Activated naive CD4-positive, alpha-beta T cell (primary cell): Measurements from ENCODE around the gene IL1RL2.

Experiments used
- DNase-seq, 4 experiments: peaks; one replicate each; lab custom pipeline; 2025; lab: John Stamatoyannopoulos, UW

IL1RL2 gene

DNA sequence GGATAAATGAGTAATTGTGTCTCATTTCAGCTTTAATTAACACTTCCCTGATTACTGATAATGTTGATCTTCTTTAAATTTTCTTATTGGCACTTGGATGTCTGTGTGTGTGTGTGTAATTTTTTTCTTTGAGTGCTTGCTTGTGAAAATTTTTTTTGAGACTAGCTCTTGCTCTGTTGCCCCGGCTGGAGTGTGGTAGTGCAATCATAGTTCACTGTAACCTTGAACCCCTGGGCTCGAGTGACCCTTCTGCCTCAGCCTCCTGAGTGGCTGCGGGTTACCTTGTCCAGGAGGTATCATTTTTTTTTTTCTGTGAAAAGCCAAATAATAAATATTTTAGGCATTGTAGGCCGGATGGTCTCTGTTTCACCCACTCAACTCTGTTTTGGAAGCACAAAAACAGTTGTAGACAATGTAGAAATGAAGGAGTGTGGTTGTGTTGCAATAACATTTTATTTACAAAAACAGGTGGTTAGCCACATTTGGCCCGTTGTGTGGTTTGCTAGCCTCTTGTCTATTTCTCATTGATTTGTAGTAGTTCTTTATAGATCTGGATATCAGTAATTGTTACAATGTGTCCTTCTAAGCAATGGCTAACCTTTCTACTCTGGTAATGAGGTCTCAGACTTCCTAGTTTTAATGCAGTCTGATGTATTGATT lies 7.9 kb downstream of the IL1RL2 start:
- no peak for DNase-seq

DNA sequence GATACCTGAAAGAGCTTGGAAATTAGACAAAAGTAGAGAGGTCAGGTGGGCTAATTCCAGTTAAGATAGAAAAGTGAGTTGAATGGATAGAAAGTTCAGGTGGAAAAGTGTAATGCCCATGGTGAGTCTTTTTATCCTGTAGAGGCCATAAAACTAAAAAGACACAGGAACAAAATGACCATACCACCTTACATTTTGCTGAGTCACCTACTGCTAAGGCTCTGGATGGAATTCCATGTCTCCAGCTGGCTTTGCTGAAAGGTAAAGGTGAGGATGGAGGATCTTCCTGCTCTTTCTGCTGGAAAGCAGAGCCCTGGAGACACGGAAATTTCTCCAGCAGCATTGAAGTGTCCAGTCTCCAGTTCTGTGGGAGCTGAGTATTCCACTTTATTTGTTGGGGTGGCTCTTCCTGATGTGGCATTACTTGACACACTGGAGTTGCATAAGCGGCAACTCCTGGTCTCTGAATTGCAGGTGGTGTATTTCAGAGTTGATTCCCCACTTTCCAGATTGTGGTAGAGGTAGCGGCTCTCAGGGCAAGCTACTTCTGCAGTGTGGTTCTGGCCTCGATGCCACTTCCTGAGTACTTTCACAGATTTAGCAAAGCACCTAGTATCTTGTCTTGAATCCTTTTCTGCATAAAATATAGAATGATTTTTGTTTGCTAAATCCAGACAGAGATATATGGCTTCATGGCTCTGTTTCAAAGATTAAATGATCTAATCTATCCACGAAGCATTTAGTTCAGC lies 10.7 kb downstream of the IL1RL2 start:
- DNase-seq = no peak

DNA sequence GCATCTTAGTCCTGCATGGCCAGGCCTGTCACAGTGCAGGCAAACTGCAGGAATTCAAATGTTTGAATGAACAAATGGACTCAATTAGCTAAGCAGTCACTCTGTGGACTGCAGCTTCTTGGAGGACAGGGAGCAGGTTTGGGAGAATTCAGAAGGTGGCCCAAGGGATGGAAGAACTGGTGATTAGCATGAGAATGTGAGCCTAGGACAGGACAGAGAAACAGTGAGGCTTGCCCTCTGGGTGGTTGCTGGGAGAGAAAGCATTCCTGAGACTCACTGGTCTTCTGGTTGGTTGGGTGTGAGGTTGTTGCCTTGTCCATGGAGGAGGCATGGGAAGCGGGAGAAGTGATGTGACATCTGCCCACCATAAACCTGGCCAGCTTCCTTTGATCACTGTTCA lies 13.7 kb downstream of the IL1RL2 start:
- no peak for DNase-seq

- DNase-seq = no peak
Measured at GRCh38 chr2:102204638-102205037, 17.8 kb downstream of the IL1RL2 start.

GRCh38 chr2:102206666-102207341 lies 20.0 kb downstream of the IL1RL2 start:
- DNase-seq = no peak

- no peak for DNase-seq
Measured at GRCh38 chr2:102208774-102209173, 22.0 kb downstream of the IL1RL2 start.

DNA sequence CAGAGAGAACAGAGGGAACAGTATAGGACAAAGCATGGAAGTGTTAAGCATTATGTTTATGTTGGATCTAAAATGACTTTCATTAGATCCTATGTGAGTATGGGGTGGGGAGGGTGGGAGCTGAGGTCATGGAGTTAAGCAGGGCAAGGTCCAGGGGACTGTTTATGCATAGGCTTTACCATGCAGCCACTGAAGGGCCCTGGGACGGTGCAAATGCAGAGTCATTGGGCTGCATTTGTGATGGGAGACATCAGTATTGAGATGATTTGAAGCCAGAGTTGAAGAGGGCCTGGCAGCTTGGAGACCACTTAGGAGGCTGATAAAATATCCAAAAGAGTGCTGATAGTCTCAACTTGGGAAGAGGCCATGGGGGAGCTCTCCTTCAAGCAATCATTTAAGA lies 22.7 kb downstream of the IL1RL2 start:
- no peak for DNase-seq

DNA sequence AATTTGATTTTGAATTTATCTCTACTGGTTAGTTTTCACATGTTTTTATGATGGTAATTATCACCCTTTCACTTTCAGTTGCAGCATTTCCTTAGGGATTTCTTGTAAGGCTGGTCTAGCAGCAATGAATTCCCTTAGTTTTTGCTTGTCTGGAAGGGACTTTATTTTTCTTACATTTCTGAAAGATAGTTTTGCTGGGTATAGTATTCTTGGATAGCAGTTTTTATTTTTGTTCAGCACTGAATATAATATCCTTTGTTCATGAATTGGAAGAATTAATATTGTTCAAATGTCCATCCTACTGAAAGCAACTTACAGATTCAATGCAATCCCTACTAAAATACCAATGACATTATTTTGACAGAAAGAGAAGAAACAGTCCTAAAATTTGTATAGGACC lies 30.2 kb downstream of the IL1RL2 start:
- DNase-seq = no peak

GRCh38 chr2:102224824-102225739 lies 38.3 kb downstream of the IL1RL2 start:
- DNase-seq = no peak

DNA sequence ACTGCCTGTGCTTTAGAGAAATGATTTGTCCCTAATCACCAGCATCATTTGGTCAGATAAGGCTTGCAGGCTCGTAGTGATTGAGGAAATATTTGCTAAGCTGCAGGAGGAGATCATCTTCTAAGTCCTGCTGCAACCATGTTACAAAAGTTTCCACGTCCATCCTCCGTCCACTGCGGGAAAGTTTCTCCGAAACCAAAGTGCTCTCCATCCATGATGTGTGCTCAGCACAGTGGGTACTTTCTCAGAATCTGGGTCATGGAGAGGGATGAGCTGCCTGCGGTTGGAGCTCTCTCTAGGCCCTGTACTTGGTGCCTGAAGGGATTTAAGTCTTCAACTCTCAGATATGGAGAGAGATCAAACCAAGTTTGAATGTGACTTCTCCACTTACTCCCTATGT lies 39.3 kb downstream of the IL1RL2 start:
- no peak for DNase-seq

- DNase-seq = no peak
Measured at GRCh38 chr2:102226612-102227391, 40.0 kb downstream of the IL1RL2 start.

DNA sequence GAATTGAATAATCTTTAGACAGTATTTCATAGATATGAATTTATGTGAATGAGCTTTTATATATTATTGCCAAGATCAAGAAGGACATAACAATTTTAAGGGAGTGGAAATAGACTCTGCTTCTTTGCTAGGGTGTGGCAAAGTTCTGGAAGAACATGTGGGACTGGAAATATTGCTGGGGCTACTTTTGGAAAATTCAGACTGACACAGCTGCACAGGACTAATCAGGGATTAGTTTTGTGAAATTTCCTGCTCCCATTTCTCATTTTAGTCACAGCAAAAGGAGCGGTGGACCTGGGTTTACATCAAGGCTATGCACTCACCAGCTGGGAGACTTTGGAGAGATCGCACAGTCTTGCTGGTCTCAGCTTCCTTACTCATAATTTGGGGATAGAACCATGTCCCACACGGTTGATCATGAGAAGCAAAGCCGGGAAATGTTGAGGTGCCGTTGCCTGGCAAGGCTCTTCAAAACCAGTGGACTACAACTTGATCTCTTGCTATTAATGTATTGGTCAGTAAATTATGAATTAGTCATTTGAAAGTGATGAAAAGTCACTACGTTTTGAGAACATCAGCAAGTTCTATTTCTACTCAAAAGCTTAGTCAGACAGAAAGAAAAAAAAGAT lies 42.4 kb downstream of the IL1RL2 start:
- no peak for DNase-seq

DNA sequence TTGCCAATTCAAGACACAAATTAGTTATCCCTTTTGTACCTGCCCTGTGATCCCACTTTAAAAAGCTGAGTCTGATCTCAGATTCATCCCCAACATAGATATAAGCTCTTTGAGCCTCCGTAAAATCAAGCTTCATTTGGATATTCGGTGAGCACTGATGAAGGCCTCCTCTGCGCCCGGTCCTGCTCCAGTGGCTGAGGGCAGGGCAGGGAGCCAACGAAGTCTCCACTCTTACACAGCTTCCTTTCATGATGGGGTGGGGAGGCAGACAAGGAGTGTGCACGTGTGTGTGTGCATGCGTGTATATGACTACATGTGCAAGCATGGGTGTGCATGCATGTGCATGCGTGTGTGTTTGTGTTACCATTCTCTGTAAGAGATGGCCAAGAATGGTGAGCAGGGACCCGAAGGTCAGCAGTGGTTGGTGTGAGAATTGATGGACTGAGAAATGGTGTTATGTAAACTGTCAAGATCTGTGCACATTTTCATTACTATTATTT lies 43.6 kb downstream of the IL1RL2 start:
- no peak for DNase-seq

DNA sequence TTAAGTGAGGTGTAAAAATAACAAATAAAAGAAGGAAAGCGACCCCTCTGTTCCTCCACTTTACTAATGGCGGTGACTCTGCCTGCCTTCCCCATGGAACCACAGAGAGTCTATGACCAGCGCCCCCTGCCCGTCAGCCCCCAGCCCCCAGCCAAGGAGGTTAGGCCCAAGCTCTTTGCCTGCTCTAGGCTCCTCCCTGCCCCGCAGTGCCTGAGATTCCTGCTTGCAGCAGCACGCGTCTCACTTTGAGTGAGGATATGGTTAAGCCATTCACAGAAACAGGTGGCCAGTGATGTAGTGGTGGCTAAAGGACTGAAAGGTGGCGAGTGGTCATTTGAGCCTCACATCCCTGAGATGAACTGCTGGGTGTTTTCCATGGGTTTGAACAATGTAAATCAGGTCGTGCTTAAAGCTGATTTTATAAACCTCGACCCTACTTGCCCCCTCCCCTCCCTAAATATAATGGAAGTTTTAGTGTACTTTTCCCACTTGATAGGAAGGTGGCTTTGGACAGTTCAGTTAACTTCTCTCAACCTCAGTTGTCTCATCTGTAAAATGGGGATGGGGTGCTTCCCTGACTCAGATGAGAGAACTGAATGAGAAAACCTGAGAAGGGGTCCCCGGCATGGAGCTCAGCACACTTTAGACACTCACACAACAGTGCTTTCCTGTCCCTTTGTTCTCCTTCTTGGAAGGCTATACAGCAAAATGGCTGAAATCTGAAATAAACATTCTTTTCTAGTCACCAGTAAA lies 46.5 kb downstream of the IL1RL2 start:
- DNase-seq = no peak

DNA sequence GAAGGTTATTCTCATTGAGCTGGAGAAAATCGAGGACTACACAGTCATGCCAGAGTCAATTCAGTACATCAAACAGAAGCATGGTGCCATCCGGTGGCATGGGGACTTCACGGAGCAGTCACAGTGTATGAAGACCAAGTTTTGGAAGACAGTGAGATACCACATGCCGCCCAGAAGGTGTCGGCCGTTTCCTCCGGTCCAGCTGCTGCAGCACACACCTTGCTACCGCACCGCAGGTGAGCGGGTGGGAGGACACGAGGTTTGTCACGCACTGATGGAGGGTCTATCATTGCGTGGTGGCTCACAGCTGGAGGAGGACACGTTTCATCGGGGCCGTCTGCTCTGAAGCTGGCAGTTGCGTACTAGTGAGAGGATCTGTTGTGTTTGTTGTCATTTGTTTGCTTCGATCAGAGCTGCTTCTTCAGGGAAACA lies 48.2 kb downstream of the IL1RL2 start:
- no peak for DNase-seq

- DNase-seq = no peak
Measured at GRCh38 chr2:102235491-102235890, 48.7 kb downstream of the IL1RL2 start.

DNA sequence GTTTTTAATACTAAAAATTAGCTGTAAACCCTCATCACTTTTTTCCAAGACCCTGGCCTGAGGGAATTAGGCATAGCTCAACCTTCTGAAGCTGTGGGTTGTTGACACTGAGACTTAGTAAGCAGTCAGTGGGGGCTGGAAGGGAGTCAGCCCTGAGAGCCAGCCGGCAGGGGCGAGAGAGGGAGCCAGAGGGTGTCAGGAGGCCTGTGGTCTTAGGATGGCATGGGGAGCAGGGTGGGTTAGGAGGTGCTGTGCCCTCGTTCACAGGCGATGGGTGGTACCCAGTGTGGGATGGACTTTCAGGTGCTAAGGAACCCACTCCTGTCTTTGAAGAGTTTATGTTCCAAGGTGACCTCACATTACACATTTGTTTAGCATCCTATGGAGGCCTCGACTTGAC lies 49.3 kb downstream of the IL1RL2 start:
- no peak for DNase-seq

DNA sequence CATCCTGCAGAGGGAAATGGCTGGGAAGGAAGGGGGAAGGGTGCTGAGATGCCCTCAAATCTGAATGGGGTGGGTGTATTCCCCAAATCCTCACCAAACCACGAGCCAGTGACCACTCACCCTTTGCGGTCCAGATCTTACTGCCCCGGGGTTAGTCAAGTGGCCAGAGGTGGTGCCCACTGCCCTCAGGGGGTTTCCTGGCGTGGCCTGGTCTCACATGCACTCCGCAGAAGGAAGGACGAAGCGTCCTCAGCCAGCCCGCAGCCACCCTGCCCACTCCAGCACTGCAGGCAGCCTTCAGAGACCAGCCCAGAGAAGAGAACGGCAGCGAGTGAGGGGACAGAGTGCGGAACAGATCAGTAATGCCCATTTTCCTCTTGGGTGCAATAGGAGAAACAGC lies 50.4 kb downstream of the IL1RL2 start:
- no peak for DNase-seq

GRCh38 chr2:102238039-102238756 lies 51.4 kb downstream of the IL1RL2 start:
- DNase-seq = no peak
